ENCODE results near the gene ENPP4.
"Not testable (repeated sequence)": the region's sequence is repeated elsewhere in the genome, so short reads cannot be mapped to it uniquely, and the experiment has no call there.

The ENPP4 gene

GRCh38 chr6:46129629-46130511 is at the start of gene ENPP4:
TSS of gene ENPP4 (plus strand) at chr6:46129989. CDS start at chr6:46139584, 9,595 bp downstream.
- peak; percentile 50 to 96 (median 88) for DNase-seq

GRCh38 chr6:46080111-46080510 is 49.7 kb upstream of the ENPP4 start:
- DNase-seq: no peak

GRCh38 chr6:46085688-46086087 is 44.1 kb upstream of the ENPP4 start:
- DNase-seq: not testable (repeated sequence)

- peak in 46 of 58 donors; percentile 0 to 70 (median 18) for DNase-seq
Measured at GRCh38 chr6:46090115-46091079, 39.4 kb upstream of the ENPP4 start.

- no peak for DNase-seq
Measured at GRCh38 chr6:46091080-46091478, 38.7 kb upstream of the ENPP4 start.

GRCh38 chr6:46095251-46095650 is 34.5 kb upstream of the ENPP4 start:
- no peak for DNase-seq

- DNase-seq: no peak
Measured at GRCh38 chr6:46097366-46097765, 32.4 kb upstream of the ENPP4 start.

- peak in 51 of 58 donors; percentile 3 to 84 (median 54) for DNase-seq
Measured at GRCh38 chr6:46098678-46099077, 31.1 kb upstream of the ENPP4 start.

GRCh38 chr6:46099952-46100351 is 29.8 kb upstream of the ENPP4 start:
- no peak for DNase-seq

GRCh38 chr6:46102123-46102522 is 27.7 kb upstream of the ENPP4 start:
- DNase-seq: no peak

- DNase-seq: no peak
Measured at GRCh38 chr6:46103441-46104115, 26.2 kb upstream of the ENPP4 start.

GRCh38 chr6:46104209-46104608 is 25.6 kb upstream of the ENPP4 start:
- DNase-seq: no peak

GRCh38 chr6:46105568-46105967 is 24.2 kb upstream of the ENPP4 start:
- no peak for DNase-seq

- no peak for DNase-seq
Measured at GRCh38 chr6:46113370-46113769, 16.4 kb upstream of the ENPP4 start.

- no peak for DNase-seq
Measured at GRCh38 chr6:46115634-46116033, 14.2 kb upstream of the ENPP4 start.

- DNase-seq: no peak
Measured at GRCh38 chr6:46116289-46116688, 13.5 kb upstream of the ENPP4 start.

- DNase-seq: no peak
Measured at GRCh38 chr6:46118157-46118556, 11.6 kb upstream of the ENPP4 start.

GRCh38 chr6:46118836-46119235 is 11.0 kb upstream of the ENPP4 start:
- DNase-seq: no peak

- not testable (repeated sequence) for DNase-seq
Measured at GRCh38 chr6:46119679-46120078, 10.1 kb upstream of the ENPP4 start.

GRCh38 chr6:46128476-46128875 is 1.3 kb upstream of the ENPP4 start:
- DNase-seq: no peak

- DNase-seq: peak in 1 of 58 donors; percentile 15
Measured at GRCh38 chr6:46129291-46129628, 529 bp upstream of the ENPP4 start.
